ENCODE results near the gene COLEC11. TPM values are rescaled to one million over a fixed set of nuclear protein-coding genes. Genes with fewer than 3 reads are reported as not detected.

The COLEC11 gene
- total RNA-seq, 1 donor from 2014 or later = not detected

DNA sequence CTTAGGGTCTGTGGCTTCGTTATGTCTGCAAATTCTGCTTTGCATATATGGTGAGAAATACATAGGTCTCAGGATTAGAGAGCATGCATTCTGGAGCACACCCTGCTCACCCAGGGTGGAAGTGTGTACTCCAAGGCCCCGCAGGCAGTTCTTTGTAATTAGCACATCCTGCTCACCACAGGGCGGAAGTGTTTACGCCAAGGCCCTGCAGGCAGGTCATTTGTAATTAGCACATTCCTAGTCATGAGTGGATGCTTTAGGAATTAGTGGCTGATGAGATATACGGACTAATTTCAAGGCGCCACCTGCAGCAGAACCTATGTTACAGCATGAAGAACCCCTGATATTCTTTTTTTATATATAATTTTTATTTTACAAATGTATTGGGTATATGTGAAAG, 67.3 kb downstream of the COLEC11 start:
- TF ChIP-seq, protein P1, sequence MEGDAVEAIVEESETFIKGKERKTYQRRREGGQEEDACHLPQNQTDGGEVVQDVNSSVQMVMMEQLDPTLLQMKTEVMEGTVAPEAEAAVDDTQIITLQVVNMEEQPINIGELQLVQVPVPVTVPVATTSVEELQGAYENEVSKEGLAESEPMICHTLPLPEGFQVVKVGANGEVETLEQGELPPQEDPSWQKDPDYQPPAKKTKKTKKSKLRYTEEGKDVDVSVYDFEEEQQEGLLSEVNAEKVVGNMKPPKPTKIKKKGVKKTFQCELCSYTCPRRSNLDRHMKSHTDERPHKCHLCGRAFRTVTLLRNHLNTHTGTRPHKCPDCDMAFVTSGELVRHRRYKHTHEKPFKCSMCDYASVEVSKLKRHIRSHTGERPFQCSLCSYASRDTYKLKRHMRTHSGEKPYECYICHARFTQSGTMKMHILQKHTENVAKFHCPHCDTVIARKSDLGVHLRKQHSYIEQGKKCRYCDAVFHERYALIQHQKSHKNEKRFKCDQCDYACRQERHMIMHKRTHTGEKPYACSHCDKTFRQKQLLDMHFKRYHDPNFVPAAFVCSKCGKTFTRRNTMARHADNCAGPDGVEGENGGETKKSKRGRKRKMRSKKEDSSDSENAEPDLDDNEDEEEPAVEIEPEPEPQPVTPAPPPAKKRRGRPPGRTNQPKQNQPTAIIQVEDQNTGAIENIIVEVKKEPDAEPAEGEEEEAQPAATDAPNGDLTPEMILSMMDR (IDR thresholded peaks at IDR 0.05; ENCODE audit: unreplicated experiment) = no peak
- Mint-ChIP-seq H3K27me3 (no peaks in the 10 kb centered on the region), H3K4me1 (ENCODE audit: low read depth) (peaks cover 24% of the 10 kb centered on the region), H3K4me3 (ENCODE audit: low read depth) (no peak overlapping the region), H3K9me3 (ENCODE audit: low read depth) (no peaks in the 10 kb centered on the region), H3K27ac (no peak overlapping the region), H3K36me3 (ENCODE audit: insufficient read depth) (no peaks in the 10 kb centered on the region)
- DNase-seq (ENCODE audit: low spot score, unreplicated experiment) = no peak

GRCh38 chr2:3664118-3664517, 69.2 kb downstream of the COLEC11 start:
- Mint-ChIP-seq H3K4me1 (ENCODE audit: low read depth) (peaks cover 10% of the 10 kb centered on the region), H3K27ac (no peak overlapping the region), H3K4me3 (ENCODE audit: low read depth) (no peak overlapping the region)

GRCh38 chr2:3664925-3665324, 70.0 kb downstream of the COLEC11 start:
- Mint-ChIP-seq H3K9me3 (ENCODE audit: low read depth) (no peaks in the 10 kb centered on the region), H3K4me1 (ENCODE audit: low read depth) (peaks cover 6% of the 10 kb centered on the region), H3K27ac (no peak overlapping the region), H3K4me3 (ENCODE audit: low read depth) (no peak overlapping the region), H3K27me3 (no peaks in the 10 kb centered on the region), H3K36me3 (ENCODE audit: insufficient read depth) (no peaks in the 10 kb centered on the region)
- TF ChIP-seq, protein P1 (IDR thresholded peaks at IDR 0.05; ENCODE audit: unreplicated experiment) = no peak
- DNase-seq (ENCODE audit: low spot score, unreplicated experiment) = no peak

More at GRCh38 chr2:3664118-3664517, 69.2 kb downstream of the COLEC11 start:
- H3K36me3 Mint-ChIP-seq (ENCODE audit: insufficient read depth) = no peaks in the 10 kb centered on the region
- H3K9me3 Mint-ChIP-seq (ENCODE audit: low read depth) = no peaks in the 10 kb centered on the region
- no peaks in the 10 kb centered on the region for H3K27me3 Mint-ChIP-seq
- TF ChIP-seq, protein P1 (IDR thresholded peaks at IDR 0.05; ENCODE audit: unreplicated experiment) = no peak
- DNase-seq (ENCODE audit: low spot score, unreplicated experiment) = no peak

- Mint-ChIP-seq H3K4me1 (ENCODE audit: low read depth) (peaks cover 6% of the 10 kb centered on the region), H3K27ac (no peak overlapping the region), H3K36me3 (ENCODE audit: insufficient read depth) (no peaks in the 10 kb centered on the region), H3K9me3 (ENCODE audit: low read depth) (no peaks in the 10 kb centered on the region), H3K4me3 (ENCODE audit: low read depth) (no peak overlapping the region), H3K27me3 (no peaks in the 10 kb centered on the region)
- TF ChIP-seq, protein P1 (IDR thresholded peaks at IDR 0.05; ENCODE audit: unreplicated experiment) = no peak
- DNase-seq (ENCODE audit: low spot score, unreplicated experiment) = no peak
These were observed 71.1 kb downstream of the COLEC11 start for GRCh38 chr2:3665886-3666612.

DNA sequence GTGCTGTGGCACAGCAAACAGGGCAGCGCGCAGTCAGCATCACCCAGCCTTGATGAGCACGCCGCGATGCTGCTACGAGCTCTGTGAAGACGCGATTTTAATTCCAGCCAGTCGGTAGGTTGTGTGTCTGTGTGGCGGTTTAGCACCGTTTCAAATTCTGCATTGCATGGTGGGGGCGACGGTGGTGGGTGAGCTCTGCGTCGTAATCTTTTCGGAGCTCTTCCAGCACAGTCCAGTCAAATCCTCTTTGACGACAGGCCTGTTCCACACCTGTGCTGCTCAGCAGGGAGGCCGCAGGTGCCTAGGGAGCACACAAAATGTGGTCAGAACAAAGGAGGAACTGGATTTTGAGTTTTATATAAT, 71.7 kb downstream of the COLEC11 start:
- TF ChIP-seq, protein P1 (IDR thresholded peaks at IDR 0.05; ENCODE audit: unreplicated experiment) = no peak
- Mint-ChIP-seq H3K4me3 (ENCODE audit: low read depth) (no peak overlapping the region), H3K4me1 (ENCODE audit: low read depth) (peaks cover 6% of the 10 kb centered on the region), H3K9me3 (ENCODE audit: low read depth) (no peaks in the 10 kb centered on the region), H3K36me3 (ENCODE audit: insufficient read depth) (no peaks in the 10 kb centered on the region), H3K27me3 (no peaks in the 10 kb centered on the region), H3K27ac (no peak overlapping the region)
- no peak for DNase-seq (ENCODE audit: low spot score, unreplicated experiment)
